HG02798 (cell line): ENCODE results near the gene TTC28.
"Not testable (repeated sequence)": the region's sequence is repeated elsewhere in the genome, so short reads cannot be mapped to it uniquely, and the experiment has no call there.

Source experiments
- ATAC-seq: cut with Tn5 transposase; IDR thresholded peaks from one replicate; pipeline ENCODE4 v1.9.1; 2021; ENCODE audit warnings: mild to moderate bottlenecking; ENCODE audit not compliant: unreplicated experiment, poor library complexity

TTC28 gene

DNA sequence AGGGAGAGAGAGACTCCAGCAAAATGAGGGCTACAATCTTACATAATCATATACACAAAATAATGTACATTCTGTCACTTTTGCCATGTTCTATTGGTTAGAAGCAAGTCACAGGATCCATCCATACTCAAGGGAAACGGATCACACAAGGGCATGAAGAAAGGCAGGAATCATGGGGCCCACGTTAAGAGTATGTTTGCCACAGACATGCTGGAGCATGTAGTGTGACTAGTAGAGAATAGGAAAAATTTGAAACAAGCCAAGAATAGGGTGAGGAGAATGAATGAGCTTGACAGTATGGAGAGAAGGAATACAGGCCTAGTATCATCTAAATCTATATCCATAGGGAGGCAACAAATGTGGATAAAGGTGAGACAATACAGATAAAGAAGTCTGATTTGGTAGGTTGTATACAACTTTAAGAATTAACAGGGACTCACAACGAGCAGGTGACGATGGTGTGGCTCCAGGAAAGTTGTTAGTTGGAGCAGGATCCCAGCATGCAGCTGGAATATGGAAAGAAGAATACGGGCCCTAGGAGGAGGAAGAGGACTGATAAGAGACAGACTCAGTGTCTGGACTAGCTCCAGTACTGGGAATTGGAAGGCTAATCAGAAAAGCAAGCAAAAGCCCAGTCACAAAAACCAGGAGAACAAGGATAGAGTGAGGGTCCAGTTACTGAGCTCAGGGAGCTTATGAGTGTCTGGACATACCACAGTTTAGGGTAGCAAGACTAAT is 458.8 kb downstream of the TTC28 start:
- ATAC-seq: no peak

DNA sequence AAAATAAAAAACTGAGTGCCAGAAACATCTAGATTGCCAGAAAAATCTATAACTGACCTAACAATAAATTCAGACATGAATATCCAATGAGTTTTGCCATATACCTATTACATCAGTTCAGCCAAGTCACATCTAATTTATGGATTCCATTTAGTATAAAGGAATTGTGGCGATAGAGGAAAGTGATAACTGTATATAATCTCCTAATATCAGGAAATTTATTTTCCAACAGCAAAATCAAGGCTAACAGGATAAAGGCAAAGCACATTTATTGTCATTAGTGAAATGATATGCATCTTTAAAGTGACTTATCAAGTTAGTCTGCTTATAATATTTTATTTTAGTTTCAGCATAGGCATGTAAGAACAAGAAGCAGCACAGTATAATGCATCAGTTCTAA is 462.4 kb downstream of the TTC28 start:
- ATAC-seq: no peak

DNA sequence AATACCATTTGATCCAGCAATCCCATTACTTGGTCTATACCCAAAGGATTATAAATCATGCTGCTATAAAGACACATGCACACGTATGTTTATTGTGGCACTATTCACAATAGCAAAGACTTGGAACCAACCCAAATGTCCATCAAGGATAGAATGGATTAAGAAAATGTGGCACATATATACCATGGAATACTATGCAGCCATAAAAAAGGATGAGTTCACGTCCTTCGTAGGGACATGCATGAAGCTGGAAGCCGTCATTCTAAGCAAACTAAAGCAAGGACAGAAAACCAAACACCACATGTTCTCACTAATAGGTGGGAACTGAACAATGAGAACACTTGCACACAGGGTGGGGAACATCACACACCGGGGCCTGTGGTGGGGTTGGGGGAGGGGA is 464.9 kb downstream of the TTC28 start:
- ATAC-seq: not testable (repeated sequence)

DNA sequence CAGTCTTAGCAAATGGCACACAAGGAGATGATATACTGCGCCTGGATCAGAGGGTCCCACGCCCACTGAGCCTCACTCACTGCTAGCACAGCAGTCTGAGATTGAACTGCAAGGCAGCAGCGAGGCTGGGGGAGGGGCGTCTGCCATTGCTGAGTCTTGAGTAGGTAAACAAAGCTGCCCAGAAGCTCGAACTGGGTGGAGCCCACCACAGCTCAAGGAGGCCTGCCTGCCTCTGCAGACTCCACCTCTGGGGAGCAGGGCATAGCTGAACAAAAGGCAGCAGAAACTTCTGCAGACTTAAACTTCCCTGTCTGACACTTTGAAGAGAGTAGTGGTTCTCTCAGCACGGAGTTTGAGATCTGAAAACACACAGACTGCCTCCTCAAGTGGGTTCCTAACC is 470.2 kb downstream of the TTC28 start:
- not testable (repeated sequence) for ATAC-seq

DNA sequence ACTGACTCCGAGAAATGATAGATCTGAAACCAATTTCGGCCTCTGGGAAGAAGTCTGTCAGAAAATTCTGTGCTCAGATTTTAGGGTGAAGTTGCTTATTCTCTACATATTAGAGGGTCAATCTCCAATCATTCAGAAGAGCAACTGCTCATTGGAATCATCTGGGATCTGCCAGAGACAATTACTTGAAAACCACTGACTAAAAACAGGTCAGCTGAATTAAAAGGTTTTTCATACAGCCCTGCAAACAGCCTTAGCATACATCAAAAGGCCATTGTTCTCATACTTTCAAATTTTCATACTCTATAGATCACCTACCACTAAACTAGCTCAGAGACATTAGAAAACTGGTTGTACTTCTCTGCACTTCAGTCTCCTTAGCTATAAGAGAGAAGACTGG is 470.9 kb downstream of the TTC28 start:
- ATAC-seq: no peak

DNA sequence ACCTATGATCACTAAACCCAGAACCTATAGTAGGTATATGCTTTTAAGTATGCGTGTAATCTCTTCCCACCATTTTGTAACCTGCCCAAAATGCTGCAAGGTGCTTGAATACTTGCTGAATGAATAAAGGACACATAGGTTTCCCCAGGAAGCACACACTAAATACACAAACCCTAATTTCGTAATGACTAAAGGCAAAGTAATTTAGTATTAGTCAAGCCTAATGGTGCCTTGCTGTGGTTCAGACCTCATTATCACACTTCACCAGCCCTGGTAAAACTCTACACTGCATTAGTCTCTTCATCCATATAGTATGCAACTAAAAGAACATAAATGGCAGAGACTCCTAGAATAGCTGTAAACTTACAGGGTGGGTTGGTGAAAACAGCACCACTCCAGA is 471.6 kb downstream of the TTC28 start:
- no peak for ATAC-seq

DNA sequence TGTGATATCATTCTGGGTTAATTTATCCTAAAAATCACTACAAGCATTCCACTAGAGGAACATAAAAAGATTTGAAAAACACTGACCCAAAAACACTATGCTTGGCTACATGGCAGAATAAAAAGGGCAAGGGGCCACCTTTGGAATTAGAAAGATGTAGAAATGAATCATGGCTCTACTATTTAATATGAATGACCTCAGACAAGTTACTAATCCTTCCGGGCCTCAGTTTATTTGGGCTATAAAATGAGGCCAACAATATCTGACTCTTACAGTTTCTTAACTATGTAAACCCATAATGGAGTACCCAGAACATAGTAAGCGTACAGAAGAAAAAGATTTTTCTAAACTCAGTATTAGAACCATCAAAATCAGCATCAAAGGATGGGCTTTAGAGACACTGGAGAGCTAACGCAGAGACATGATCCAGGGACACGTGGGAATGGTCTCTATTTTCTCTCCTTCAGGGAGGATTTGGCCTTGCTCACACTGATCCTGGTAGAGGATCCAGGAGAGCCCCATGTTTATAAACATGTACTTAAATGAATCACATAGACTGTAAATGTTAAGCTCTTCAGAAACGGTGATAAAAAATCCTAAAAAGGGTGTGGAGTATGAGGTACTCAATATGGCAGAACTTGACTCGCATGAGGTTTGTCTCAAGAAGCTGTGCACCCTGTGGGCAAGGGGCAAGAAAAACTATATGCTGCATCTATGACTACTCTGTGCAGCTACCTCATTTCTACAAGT is 472.2 kb downstream of the TTC28 start:
- no peak for ATAC-seq

DNA sequence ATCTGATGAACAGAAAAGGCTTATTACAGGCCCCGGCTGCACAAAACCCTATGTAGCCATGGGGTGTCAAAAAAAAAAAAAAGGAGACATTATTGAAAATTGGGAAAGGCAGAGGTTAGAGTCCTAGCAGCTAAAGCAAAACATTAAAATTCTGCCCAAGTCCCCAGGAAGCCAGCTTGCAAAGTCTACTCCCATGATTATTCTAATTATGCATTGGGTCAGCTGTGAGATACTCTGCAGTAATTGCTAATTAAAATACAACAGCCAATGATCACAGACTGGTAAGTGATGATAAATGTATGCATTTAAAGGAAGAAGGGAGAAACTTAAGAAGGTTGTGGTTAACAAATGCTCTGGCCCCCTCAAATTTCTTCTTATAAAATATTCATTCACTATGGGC is 473.7 kb downstream of the TTC28 start:
- ATAC-seq: no peak

DNA sequence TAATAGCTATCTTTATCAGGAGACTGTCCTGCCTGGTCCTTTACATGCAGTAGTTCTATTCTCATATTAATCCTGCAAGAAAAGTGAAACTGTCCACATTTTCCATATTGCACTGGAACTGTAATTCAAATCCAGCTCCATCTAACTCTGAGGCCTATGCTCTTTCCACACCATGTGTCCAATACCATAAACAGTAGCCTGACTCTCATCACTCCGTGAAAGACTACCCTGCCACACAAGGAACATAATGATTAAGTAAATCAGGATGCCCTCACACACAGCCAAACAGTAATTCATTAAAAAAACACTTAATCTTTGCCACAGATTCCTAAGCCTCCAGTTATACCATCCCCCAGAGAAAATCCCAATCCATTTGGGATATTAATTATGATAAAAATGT is 475.3 kb downstream of the TTC28 start:
- ATAC-seq: no peak

DNA sequence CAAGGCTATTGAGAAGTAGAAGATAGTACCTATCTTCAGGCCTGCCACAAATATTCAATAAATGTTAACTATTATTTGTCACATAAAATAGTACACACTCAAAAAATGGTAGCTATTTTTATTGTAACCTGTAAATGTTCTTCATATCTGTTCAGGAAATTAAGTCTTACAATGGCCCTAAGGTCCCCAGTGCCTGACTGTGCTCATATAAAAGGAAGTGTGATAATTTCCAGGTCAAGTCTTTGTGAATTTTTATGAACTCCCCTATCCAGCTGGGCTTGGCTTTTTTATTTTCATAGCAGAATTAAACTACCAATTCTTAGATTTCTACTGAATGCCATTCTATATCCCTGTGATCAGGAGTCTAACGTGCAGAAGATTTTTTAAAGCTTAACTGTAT is 476.4 kb downstream of the TTC28 start:
- ATAC-seq: no peak

DNA sequence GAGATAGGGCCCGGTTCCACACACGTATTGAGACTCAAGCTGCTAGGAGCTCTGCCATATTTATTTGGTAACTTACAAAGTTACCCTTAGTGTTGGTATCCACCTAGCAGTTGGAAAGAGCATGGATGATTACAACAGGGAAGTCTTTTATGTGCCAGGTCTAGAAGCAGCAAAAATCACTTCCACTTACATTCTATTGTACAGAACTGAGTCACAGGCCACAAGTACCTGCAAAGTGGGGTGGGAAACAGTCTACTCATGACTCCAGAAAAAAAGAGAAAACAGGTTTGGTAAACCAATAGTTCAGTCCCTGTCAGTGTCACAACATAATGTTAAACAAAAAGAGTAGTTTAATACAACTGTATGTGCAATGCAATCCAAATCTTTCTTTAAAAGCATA is 480.9 kb downstream of the TTC28 start:
- no peak for ATAC-seq

DNA sequence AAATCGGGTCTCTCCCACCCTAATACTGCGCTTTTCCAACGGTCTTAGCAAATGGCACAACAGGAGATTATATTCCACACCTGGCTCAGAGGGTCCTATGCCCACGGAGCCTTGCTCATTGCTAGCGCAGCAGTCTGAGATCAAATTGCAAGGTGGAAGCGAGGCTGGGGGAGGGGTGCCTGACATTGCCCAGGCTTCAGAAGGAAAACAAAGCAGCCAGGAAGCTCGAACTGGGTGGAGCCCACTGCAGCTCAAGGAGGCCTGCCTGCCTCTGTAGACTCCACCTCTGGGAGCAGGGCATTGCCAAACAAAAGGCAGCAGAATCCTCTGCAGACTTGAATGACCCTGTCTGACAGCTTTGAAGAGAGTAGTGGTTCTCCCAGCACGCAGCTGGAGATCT is 488.1 kb downstream of the TTC28 start:
- not testable (repeated sequence) for ATAC-seq

DNA sequence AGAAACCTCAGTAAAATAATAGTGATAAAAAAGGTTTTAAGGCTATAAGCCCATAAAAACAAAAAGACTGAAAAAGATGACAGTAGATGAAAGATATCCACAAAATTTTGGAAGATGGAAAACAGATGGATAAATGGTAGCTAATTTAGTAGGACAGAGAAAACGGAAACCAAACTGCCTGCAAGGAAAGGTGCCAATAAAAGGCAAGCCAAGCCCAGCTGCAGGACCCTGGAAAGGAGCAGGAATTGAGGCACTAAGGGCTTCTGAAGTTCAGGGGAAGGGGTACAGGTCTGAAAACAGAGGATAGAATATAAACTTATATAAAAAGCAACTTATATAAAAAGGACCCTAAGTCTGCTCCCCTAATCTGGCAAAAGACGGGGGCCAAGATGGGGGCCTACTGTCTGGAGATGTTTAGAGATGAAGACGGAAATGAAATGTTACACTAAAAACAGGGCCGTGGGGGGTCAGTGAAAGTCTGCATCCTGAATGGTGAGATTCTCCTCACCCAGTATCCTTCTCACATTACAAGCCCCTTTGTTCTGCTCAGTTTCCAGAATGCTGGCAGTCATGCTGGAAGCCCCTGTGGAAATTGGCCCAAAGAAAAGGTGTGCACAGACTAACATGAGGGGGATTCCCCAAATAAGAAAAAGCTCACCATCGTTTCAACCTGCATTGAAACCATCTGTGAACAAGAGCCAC is 491.3 kb downstream of the TTC28 start:
- ATAC-seq: no peak

DNA sequence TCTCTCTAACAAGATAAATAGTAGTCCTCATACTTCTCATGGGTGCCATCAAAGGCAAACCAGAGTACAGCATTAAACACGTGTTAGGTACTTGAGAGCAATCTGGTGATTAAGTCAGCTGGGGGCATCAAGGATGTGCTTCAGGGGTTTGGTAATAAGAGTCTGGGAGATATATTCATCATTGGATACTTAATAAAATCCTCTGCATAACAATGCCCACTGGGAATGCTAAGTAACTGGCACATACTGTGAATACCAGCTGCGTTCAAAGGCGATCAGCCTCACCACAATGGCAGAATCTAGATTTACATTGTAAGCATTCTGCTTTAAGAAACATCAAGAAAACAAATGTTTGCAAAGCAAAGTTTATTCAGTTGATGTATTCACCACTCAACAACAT is 492.0 kb downstream of the TTC28 start:
- ATAC-seq: no peak

DNA sequence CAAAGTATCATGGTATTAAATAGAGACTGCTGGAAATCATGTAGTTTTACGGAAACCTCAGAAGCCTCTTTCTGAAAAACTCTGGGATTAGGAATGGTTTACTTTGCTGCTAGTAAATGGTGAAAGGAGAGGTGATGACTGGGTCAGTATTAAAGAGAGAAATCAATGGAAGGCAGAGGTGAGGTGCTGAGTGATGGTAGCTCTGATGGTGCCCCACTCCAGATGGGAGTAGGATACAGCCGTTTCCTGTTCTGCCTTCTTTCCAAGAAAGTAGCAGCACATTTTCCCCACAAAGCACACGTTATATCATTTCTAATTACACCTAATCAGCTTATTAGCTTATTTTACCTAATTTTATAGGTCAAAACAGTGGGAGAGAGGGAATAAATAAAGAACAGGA is 493.0 kb downstream of the TTC28 start:
- ATAC-seq: no peak

DNA sequence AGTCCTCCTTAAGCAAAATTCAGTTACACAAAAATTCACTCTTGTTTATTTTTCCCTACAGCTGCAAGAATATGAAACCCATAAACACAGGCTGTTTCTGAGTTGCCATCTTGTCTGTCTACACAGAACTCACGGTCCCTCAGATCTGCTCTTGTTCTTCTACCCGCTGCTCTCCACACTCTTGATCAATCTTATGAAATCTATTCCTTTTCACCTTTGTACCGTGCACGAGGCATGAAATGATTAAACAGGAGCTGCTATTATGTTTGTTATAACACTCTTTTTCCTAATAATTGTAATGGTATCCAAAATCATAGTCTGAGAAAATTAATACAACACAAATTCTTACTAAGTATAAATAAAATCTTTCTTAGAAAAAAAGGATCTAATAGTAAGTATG is 494.5 kb downstream of the TTC28 start:
- no peak for ATAC-seq

DNA sequence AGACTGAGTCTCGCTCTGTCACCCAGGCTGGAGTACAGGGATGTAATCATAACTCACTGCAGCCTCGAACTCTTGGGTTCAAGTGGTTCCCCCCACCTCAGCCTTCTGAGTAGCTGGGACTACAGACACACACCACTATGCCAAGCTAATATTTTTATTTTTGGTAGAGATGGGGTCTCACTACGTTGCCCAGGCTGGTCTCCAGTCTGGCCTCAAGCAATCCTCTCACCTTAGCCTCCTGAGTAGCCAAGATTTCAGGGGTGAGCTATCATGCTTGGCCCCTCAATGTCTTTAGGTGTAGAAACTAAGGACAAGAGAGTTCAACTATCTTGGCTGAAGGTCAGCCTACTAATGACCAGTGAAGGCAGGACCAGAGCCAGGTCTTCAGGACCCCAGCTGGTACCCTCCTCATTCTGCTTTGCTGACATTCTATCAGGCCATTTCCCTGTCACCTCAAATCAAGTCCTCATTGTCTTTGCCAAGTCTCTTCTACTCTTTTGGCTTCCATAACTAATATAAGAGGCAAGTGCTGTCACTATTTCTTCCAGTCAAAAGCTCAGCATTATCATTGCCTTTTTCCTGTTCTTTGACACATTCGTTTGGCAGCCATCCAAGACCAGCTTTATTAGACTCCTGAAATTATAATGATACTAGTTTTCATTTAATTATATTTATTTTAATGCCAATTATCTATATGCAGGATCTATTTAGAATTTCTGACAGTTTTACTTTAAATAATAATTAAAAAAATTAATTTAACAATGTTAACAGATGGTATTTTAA is 496.4 kb downstream of the TTC28 start:
- ATAC-seq: no peak

DNA sequence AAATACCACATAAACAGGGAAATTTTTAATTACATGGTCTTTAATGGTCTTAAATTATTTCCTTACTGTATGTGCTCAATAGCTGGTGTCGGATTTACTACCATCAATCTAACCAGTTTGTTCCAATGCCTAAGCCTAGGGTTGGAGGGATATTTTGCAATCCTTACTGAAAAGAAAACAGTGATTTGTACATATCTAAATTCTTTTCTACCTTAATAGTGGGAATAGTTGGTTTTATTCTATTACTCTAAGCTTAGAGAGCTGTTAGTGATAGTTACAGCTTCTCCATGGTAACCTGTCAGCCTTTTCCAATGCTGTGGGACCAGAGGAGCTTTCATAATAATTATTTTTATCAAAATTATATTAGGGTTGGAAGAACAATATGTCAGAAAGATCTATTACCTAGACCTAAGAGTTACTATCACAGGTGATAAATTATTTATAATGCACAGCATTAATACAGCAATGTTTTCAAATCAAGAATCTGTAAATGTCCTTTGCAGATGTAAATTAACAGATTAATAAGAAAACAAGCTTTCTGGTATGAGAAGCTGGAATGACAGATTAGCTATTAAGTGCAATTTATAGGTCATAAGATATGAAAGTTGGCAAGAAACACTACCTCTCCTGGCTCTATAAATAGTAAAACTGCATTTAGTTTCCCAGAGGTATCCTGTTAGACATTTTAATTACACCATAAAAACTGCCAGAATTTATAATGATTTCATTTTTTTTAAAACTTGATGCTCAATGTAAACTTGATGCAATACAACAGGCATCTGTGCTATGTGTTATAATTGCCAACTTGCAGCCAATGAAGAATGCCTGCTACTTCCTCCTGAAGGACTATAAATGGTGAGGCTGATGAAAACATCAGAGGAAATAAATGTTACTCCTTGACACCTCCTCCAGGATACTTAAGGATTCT is 498.6 kb downstream of the TTC28 start:
- no peak for ATAC-seq

DNA sequence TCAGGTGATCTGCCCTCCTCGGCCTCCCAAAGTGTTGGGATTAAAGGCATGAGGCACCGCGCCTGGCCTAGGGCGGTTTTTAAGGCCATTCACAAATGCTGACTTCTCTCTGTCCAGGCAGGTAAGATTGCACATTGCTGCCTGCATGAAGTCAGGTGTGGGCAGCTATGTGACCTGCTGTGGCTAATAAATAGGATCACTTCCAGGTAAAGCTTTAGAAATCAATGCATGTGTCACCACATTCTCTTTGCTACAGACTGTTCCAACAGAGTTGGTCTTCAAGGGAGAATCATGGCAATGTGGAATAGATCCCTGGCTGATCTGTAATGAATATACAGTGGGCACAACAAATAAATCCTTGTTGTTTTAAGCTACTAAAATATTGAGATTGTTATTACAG is 500.2 kb downstream of the TTC28 start:
- ATAC-seq: no peak
